Activated CD8-positive, alpha-beta T cell treated with anti-CD3 and anti-CD28 coated beads for 36 hours (primary cell): Measurements from ENCODE around the gene ILF3. TPM values are rescaled to one million over a fixed set of nuclear protein-coding genes. Genes with fewer than 3 reads are reported as not detected.

Experiments
- ATAC-seq: fragments of 200-7000 bp; cut with Tn5 transposase; one replicate; pipeline ENCODE4 v1.10.0; 2021; ENCODE audit warnings: mild to moderate bottlenecking, moderate library complexity
- CTCF ChIA-PET: fragments of 350-600 bp; sonication (Branson Sonifier 250); formaldehyde crosslinking; loops from one replicate; lab custom pipeline; 2021; ENCODE audit warnings: antibody characterized with exemption; lab: Charles Lee
- POLR2A ChIA-PET: fragments of 350-600 bp; sonication (Branson Sonifier 250); formaldehyde crosslinking; loops from one replicate; lab custom pipeline; 2021; ENCODE audit warnings: antibody characterized with exemption; lab: Charles Lee
- DNase-seq: peaks from one replicate; pipeline ENCODE4 v3.0.0-alpha.2; 2020
- H3K27ac Mint-ChIP-seq: one replicate; pipeline ENCODE4 v1.8.0; 2021; ENCODE audit warnings: mild to moderate bottlenecking, mixed read lengths
- H3K27me3 Mint-ChIP-seq: one replicate; pipeline ENCODE4 v1.8.0; 2021; ENCODE audit warnings: mixed read lengths
- H3K36me3 Mint-ChIP-seq: one replicate; pipeline ENCODE4 v1.8.0; 2021; ENCODE audit warnings: low read depth, mixed read lengths
- H3K4me1 Mint-ChIP-seq: one replicate; pipeline ENCODE4 v1.8.0; 2021; ENCODE audit warnings: low read depth, mixed read lengths
- H3K4me3 Mint-ChIP-seq: one replicate; pipeline ENCODE4 v1.8.0; 2021; ENCODE audit warnings: mild to moderate bottlenecking, moderate library complexity, mixed read lengths
- H3K9me3 Mint-ChIP-seq: one replicate; pipeline ENCODE4 v1.8.0; 2021; ENCODE audit warnings: mixed read lengths
- CTCF ChIP-seq: fragments of 200-600 bp; IDR thresholded peaks from one replicate; pipeline ENCODE4 v1.8.0; 2022; ENCODE audit warnings: antibody characterized with exemption, mild to moderate bottlenecking
- intact Hi-C: fragments of 100-400 bp; cut with micrococcal nuclease; formaldehyde crosslinking; loops from one replicate; pipeline ENCODE4 v1.10.0; 2022
- total RNA-seq, 2 experiments: library from RNA; stranded (reverse); gene quantifications; one replicate each; pipeline ENCODE4 v1.2.3, GENCODE V29; 2021

ILF3 gene
- total RNA-seq, 2 experiments from 2014 or later = 435 to 450 TPM

- no peak for TF ChIP-seq CTCF
- Mint-ChIP-seq H3K4me3 (no peak overlapping the region), H3K27me3 (no peaks in the 10 kb centered on the region), H3K4me1 (peaks cover 47% of the 10 kb centered on the region), H3K27ac (peak overlapping the region; percentile 90), H3K9me3 (no peaks in the 10 kb centered on the region), H3K36me3 (peaks cover 32% of the 10 kb centered on the region)
- intact Hi-C loops = loop anchor here (1.0 to 5.0 kb wide), 2 partner anchors 42 to 63 kb away; no protein-coding TSS in a partner anchor
- CTCF ChIA-PET = interaction anchor here (0.6 to 14.8 kb wide), 34 partner anchors 9 to 227 kb away, joined by 3 to 409 read pairs (median 6); partner anchors contain the start of genes CDKN2D, DNM2, KRI1 and QTRT1
- POLR2A ChIA-PET = interaction anchor here (0.7 to 3.5 kb wide), 8 partner anchors 9 to 127 kb away, joined by 3 to 24 read pairs (median 6); partner anchors contain the start of genes QTRT1 and S1PR5
- DNase-seq (no peak), ATAC-seq (no peak)
These were observed 10.2 kb upstream of the ILF3 start for GRCh38 chr19:10643968-10644259.

- peak; percentile 90 for DNase-seq
These were observed 9.7 kb upstream of the ILF3 start for GRCh38 chr19:10644260-10645007.

GRCh38 chr19:10646456-10647159, 7.5 kb upstream of the ILF3 start:
- H3K27ac Mint-ChIP-seq = no peak overlapping the region
- no peaks in the 10 kb centered on the region for H3K27me3 Mint-ChIP-seq
- TF ChIP-seq CTCF = no peak
- H3K4me3 Mint-ChIP-seq = no peak overlapping the region
- peaks cover 21% of the 10 kb centered on the region for H3K36me3 Mint-ChIP-seq
- POLR2A ChIA-PET = interaction anchor here (0.8 to 1.8 kb wide), 6 partner anchors 9 to 81 kb away, joined by 3 to 7 read pairs (median 3); partner anchors contain the start of gene KRI1
- H3K9me3 Mint-ChIP-seq = no peaks in the 10 kb centered on the region
- H3K4me1 Mint-ChIP-seq = peaks cover 37% of the 10 kb centered on the region
- DNase-seq (no peak), ATAC-seq (no peak)
- CTCF ChIA-PET = interaction anchor here (0.7 to 14.8 kb wide), 10 partner anchors 11 to 76 kb away, joined by 3 to 409 read pairs (median 8); partner anchors contain the start of genes CDKN2D, KRI1 and QTRT1
- intact Hi-C loops = no loop called here

More at GRCh38 chr19:10644260-10645007, 9.7 kb upstream of the ILF3 start:
- peak; percentile 92 for TF ChIP-seq CTCF
- Mint-ChIP-seq H3K36me3 (peaks cover 28% of the 10 kb centered on the region), H3K4me1 (peaks cover 47% of the 10 kb centered on the region), H3K27me3 (no peaks in the 10 kb centered on the region), H3K27ac (peak overlapping the region; percentile 90), H3K4me3 (no peak overlapping the region), H3K9me3 (no peaks in the 10 kb centered on the region)
- CTCF ChIA-PET = interaction anchor here (0.6 to 14.8 kb wide), 37 partner anchors 8 to 172 kb away, joined by 3 to 409 read pairs (median 6); partner anchors contain the start of genes CDKN2D, DNM2, KRI1 and QTRT1
- intact Hi-C loops = loop anchor here (1.0 to 5.0 kb wide), 2 partner anchors 42 to 63 kb away; no protein-coding TSS in a partner anchor
- peak; percentile 90 for ATAC-seq
- POLR2A ChIA-PET = interaction anchor here (1.0 to 3.5 kb wide), 7 partner anchors 9 to 128 kb away, joined by 3 to 24 read pairs (median 6); partner anchors contain the start of genes QTRT1 and S1PR5

- ATAC-seq = no peak
- H3K4me3 Mint-ChIP-seq = no peak overlapping the region
These were observed 5.8 kb upstream of the ILF3 start for GRCh38 chr19:10648360-10648759.

More at GRCh38 chr19:10648360-10648759, 5.8 kb upstream of the ILF3 start:
- no peak for DNase-seq
- POLR2A ChIA-PET = interaction anchor here (0.6 kb wide), 1 partner anchor 178 kb away, joined by 3 read pairs; no protein-coding TSS in a partner anchor
- no peak overlapping the region for H3K27ac Mint-ChIP-seq
- intact Hi-C loops = no loop called here
- CTCF ChIA-PET = interaction anchor here (1.2 to 14.8 kb wide), 2 partner anchors 17 to 66 kb away, joined by 3 to 409 read pairs; no protein-coding TSS in a partner anchor
- H3K36me3 Mint-ChIP-seq = peaks cover 19% of the 10 kb centered on the region
- H3K9me3 Mint-ChIP-seq = no peaks in the 10 kb centered on the region
- no peak for TF ChIP-seq CTCF
- no peaks in the 10 kb centered on the region for H3K27me3 Mint-ChIP-seq
- peaks cover 27% of the 10 kb centered on the region for H3K4me1 Mint-ChIP-seq
